ENCODE measurements around the gene KMT5C.

DNA sequence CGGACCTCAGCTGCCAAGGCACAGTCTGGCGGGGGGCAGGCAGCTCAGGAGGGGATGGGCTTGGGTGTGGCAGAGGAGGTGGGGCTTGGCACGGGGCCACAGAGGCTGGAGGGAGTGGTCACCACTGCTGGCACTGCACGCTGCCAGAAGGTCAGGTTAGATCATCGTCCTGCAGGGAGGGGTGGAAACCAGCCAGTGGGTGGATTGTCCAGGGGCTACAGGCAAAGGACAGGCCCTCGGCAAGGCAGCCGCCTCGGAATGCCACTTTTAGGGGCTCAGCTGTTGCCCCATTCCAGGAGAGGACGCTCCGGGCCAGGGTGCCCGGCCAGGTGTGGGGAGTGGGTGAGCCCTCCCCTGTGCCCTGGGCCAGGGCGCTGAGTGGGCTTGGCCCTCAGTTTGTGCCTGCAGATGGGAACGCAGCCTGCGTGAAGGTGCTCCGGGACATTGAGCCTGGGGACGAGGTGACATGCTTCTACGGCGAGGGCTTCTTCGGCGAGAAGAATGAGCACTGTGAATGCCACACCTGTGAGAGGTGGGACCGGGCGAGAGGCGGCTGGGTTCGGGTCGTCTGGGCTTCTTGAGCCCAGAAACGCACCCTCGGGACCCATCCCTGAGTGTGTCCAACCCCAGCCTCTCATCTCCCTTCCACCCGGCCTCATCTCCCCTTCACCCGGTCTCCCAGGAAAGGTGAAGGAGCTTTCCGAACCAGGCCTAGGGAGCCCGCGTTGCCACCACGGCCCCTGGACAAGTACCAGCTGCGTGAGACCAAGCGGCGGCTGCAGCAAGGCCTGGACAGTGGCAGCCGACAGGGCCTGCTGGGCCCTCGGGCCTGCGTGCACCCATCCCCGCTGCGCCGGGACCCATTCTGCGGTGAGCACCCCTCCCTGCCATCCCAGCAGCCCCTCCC lies 6.4 kb downstream of the KMT5C start:
- TF ChIP-seq, protein P1, sequence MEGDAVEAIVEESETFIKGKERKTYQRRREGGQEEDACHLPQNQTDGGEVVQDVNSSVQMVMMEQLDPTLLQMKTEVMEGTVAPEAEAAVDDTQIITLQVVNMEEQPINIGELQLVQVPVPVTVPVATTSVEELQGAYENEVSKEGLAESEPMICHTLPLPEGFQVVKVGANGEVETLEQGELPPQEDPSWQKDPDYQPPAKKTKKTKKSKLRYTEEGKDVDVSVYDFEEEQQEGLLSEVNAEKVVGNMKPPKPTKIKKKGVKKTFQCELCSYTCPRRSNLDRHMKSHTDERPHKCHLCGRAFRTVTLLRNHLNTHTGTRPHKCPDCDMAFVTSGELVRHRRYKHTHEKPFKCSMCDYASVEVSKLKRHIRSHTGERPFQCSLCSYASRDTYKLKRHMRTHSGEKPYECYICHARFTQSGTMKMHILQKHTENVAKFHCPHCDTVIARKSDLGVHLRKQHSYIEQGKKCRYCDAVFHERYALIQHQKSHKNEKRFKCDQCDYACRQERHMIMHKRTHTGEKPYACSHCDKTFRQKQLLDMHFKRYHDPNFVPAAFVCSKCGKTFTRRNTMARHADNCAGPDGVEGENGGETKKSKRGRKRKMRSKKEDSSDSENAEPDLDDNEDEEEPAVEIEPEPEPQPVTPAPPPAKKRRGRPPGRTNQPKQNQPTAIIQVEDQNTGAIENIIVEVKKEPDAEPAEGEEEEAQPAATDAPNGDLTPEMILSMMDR (conservative IDR thresholded peaks at IDR 0.05; ENCODE audit: low read depth in 2 of 2): no peak
- TF ChIP-seq EZH2 (IDR thresholded peaks at IDR 0.05; ENCODE audit: low read depth, unreplicated experiment) (no peak), POLR2AphosphoS5 (IDR thresholded peaks at IDR 0.05; ENCODE audit: low read depth) (no peak), EZH2phosphoT487 (IDR thresholded peaks at IDR 0.05; ENCODE audit: unreplicated experiment) (no peak), ZNF331 (CRISPR knock-in tag; IDR thresholded peaks at IDR 0.05; ENCODE audit: low read depth) (no peak), NANOG (IDR thresholded peaks at IDR 0.05; ENCODE audit: borderline replicate concordance) (no peak), JUNB (IDR thresholded peaks at IDR 0.05; ENCODE audit: unreplicated experiment) (no peak), CREB1 (CRISPR knock-in tag; IDR thresholded peaks at IDR 0.05; ENCODE audit: low read depth) (no peak), STAT1 (IDR thresholded peaks at IDR 0.05; ENCODE audit: unreplicated experiment) (no peak), ZNF114 (CRISPR knock-in tag; IDR thresholded peaks at IDR 0.05) (no peak)
- TF ChIP-seq, protein P2, sequence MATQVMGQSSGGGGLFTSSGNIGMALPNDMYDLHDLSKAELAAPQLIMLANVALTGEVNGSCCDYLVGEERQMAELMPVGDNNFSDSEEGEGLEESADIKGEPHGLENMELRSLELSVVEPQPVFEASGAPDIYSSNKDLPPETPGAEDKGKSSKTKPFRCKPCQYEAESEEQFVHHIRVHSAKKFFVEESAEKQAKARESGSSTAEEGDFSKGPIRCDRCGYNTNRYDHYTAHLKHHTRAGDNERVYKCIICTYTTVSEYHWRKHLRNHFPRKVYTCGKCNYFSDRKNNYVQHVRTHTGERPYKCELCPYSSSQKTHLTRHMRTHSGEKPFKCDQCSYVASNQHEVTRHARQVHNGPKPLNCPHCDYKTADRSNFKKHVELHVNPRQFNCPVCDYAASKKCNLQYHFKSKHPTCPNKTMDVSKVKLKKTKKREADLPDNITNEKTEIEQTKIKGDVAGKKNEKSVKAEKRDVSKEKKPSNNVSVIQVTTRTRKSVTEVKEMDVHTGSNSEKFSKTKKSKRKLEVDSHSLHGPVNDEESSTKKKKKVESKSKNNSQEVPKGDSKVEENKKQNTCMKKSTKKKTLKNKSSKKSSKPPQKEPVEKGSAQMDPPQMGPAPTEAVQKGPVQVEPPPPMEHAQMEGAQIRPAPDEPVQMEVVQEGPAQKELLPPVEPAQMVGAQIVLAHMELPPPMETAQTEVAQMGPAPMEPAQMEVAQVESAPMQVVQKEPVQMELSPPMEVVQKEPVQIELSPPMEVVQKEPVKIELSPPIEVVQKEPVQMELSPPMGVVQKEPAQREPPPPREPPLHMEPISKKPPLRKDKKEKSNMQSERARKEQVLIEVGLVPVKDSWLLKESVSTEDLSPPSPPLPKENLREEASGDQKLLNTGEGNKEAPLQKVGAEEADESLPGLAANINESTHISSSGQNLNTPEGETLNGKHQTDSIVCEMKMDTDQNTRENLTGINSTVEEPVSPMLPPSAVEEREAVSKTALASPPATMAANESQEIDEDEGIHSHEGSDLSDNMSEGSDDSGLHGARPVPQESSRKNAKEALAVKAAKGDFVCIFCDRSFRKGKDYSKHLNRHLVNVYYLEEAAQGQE (IDR thresholded peaks at IDR 0.05; ENCODE audit: unreplicated experiment): no peak

Data from GM23338 (cell line).